Measurements from ENCODE around the gene LDHA. TPM values are rescaled to one million over a fixed set of nuclear protein-coding genes. Genes with fewer than 3 reads are reported as not detected.

Gene LDHA
- total RNA-seq, 6 experiments from 2014 or later: 227 to 866 (median 656) TPM

- Histone ChIP-seq H3K4me1 (no peaks in the 10 kb centered on the region), H3K4me3 (no peak overlapping the region), H3K9me3 (no peaks in the 10 kb centered on the region), H3K27ac (no peak overlapping the region), H3K36me3 (peaks cover 0 to 86% (median 31%) of the 10 kb centered on the region in 4 donors), H3K27me3 (no peaks in the 10 kb centered on the region)
- intact Hi-C loops (cut with DNase I): no loop called here
- ATAC-seq (no peak), DNase-seq (no peak)
- 96% methylated on average over 4 of the region's 5 CpGs for WGBS (ENCODE audit: insufficient coverage, low coverage, low lambda C conversion rate, missing lambda C conversion rate)
- TF ChIP-seq POLR2A (IDR thresholded peaks at IDR 0.05) (no peak), CTCF (IDR thresholded peaks at IDR 0.05) (no peak)
Measured at GRCh38 chr11:18361154-18361553, 33.2 kb upstream of the LDHA start.

GRCh38 chr11:18364495-18365073, 29.8 kb upstream of the LDHA start:
- H3K27ac ChIP-seq: no peak overlapping the region
- intact Hi-C loops (cut with DNase I): no loop called here
- no peaks in the 10 kb centered on the region for H3K9me3 ChIP-seq
- no peak overlapping the region for H3K4me3 ChIP-seq
- ATAC-seq: no peak
- H3K4me1 ChIP-seq: no peaks in the 10 kb centered on the region
- TF ChIP-seq POLR2A (IDR thresholded peaks at IDR 0.05) (no peak), CTCF (IDR thresholded peaks at IDR 0.05) (no peak)
- no peaks in the 10 kb centered on the region for H3K27me3 ChIP-seq
- H3K36me3 ChIP-seq: peaks cover 0 to 67% (median 33%) of the 10 kb centered on the region in 4 donors
- 86% methylated on average over 1 of the region's 4 CpGs for WGBS (ENCODE audit: insufficient coverage, low coverage, low lambda C conversion rate, missing lambda C conversion rate)
- DNase-seq: no peak

GRCh38 chr11:18365741-18366140, 28.6 kb upstream of the LDHA start:
- DNase-seq (no peak), ATAC-seq (peak in 1 of 4 donors; percentile 58)
- TF ChIP-seq CTCF (IDR thresholded peaks at IDR 0.05): no peak
- 86% methylated on average over 3 of the region's 4 CpGs for WGBS (ENCODE audit: insufficient coverage, low coverage, low lambda C conversion rate, missing lambda C conversion rate)
- Histone ChIP-seq H3K36me3 (peaks cover 0 to 60% (median 33%) of the 10 kb centered on the region in 4 donors), H3K27ac (no peak overlapping the region), H3K9me3 (no peaks in the 10 kb centered on the region), H3K27me3 (no peaks in the 10 kb centered on the region), H3K4me1 (no peaks in the 10 kb centered on the region), H3K4me3 (no peak overlapping the region)
- intact Hi-C loops (cut with DNase I): no loop called here

- intact Hi-C loops (cut with DNase I): no loop called here
- DNase-seq: no peak
- TF ChIP-seq POLR2A (IDR thresholded peaks at IDR 0.05) (no peak), CTCF (IDR thresholded peaks at IDR 0.05) (no peak)
- Histone ChIP-seq H3K36me3 (peaks cover 0 to 55% (median 29%) of the 10 kb centered on the region in 4 donors), H3K27ac (no peak overlapping the region), H3K4me1 (no peaks in the 10 kb centered on the region), H3K4me3 (no peak overlapping the region), H3K9me3 (no peaks in the 10 kb centered on the region), H3K27me3 (no peaks in the 10 kb centered on the region)
- ATAC-seq: peak in 1 of 4 donors; percentile 15
- WGBS (ENCODE audit: insufficient coverage, low coverage, low lambda C conversion rate, missing lambda C conversion rate): 61% methylated on average over 4 of the region's 4 CpGs
Measured at GRCh38 chr11:18366286-18366685, 28.1 kb upstream of the LDHA start.
